HG03103 (cell line): ENCODE results near the gene PRCP.

Experiments used
- ATAC-seq: cut with Tn5 transposase; IDR thresholded peaks from one replicate; pipeline ENCODE4 v1.9.1; 2021; ENCODE audit warnings: low read depth; ENCODE audit not compliant: unreplicated experiment

The PRCP gene

GRCh38 chr11:82791779-82792178 lies 108.5 kb downstream of the PRCP start:
- no peak for ATAC-seq

- no peak for ATAC-seq
Measured at GRCh38 chr11:82790723-82791484, 109.3 kb downstream of the PRCP start.

GRCh38 chr11:82787981-82788380 lies 112.2 kb downstream of the PRCP start:
- ATAC-seq: no peak

GRCh38 chr11:82786836-82787235 lies 113.4 kb downstream of the PRCP start:
- ATAC-seq: no peak

- no peak for ATAC-seq
Measured at GRCh38 chr11:82786001-82786400, 114.2 kb downstream of the PRCP start.

- ATAC-seq: no peak
Measured at GRCh38 chr11:82782825-82783374, 117.3 kb downstream of the PRCP start.

- ATAC-seq: no peak
Measured at GRCh38 chr11:82778776-82779175, 121.5 kb downstream of the PRCP start.

- no peak for ATAC-seq
Measured at GRCh38 chr11:82776377-82776776, 123.9 kb downstream of the PRCP start.

GRCh38 chr11:82775736-82776346 lies 124.4 kb downstream of the PRCP start:
- peak; percentile 97 for ATAC-seq

- no peak for ATAC-seq
Measured at GRCh38 chr11:82775218-82775617, 125.0 kb downstream of the PRCP start.
